ENCODE results near the gene CADPS. TPM values are rescaled to one million over a fixed set of nuclear protein-coding genes. Genes with fewer than 3 reads are reported as not detected.

CADPS gene
- total and polyA plus RNA-seq, 2 of the 4 experiments (the other 2 are of a cell fraction) = not detected

GRCh38 chr3:62624185-62624584 lies 251.0 kb downstream of the CADPS start:
- H3K9me1 ChIP-seq (ENCODE audit: insufficient read depth, low read length) = no peaks in the 10 kb centered on the region
- no peak overlapping the region for H2BK5ac ChIP-seq (ENCODE audit: low read depth, low read length, poor library complexity, severe bottlenecking)
- H3K9ac ChIP-seq (ENCODE audit: low read depth, low read length) = no peak overlapping the region
- no peak overlapping the region for H3K14ac ChIP-seq (replicated peaks; ENCODE audit: low read depth, low read length)
- ChIA-PET CTCF (interaction anchor here (0.7 kb wide), 1 partner anchor 258 kb away, joined by 3 read pairs; no protein-coding TSS in a partner anchor), POLR2A (ENCODE audit: unreplicated experiment) (interaction anchor here (0.8 kb wide), 1 partner anchor 14 kb away, joined by 6 read pairs; no protein-coding TSS in a partner anchor)
- H3K4me2 ChIP-seq (ENCODE audit: low read depth, low read length) = no peak overlapping the region
- no TSS peak for BruUV-seq (replicated peaks)
- no peak for DNase-seq
- peaks cover 15% of the 10 kb centered on the region for H3K27me3 ChIP-seq (ENCODE audit: control insufficient read depth, insufficient read depth, low read length)
- no peak overlapping the region for H2AFZ ChIP-seq (replicated peaks; ENCODE audit: low read length, poor library complexity)
- ATAC-seq (ENCODE audit: low read depth) = no peak
- no peaks in the 10 kb centered on the region for H4K20me1 ChIP-seq (ENCODE audit: insufficient read depth, low read length)
- no peak overlapping the region for H3K4me3 ChIP-seq (ENCODE audit: insufficient read depth, low read depth, low read length)
- no peak overlapping the region for H3K56ac ChIP-seq (ENCODE audit: extremely low read depth, insufficient read depth, low read length)
- H3K4ac ChIP-seq (ENCODE audit: low read depth, low read length) = no peak overlapping the region
- no peak overlapping the region for H2BK120ac ChIP-seq (ENCODE audit: low read depth, low read length)
- no peaks in the 10 kb centered on the region for H3K36me3 ChIP-seq (ENCODE audit: control insufficient read depth, insufficient read depth, low read length)
- H2BK15ac ChIP-seq (ENCODE audit: low read depth, low read length) = no peak overlapping the region
- no peak overlapping the region for H3K18ac ChIP-seq (ENCODE audit: low read depth, low read length)
- no peak overlapping the region for H4K5ac ChIP-seq (ENCODE audit: low read depth, low read length)
- in situ Hi-C loops (cut with MboI; ENCODE audit: low sequenced_read_pairs) (loop anchor here (5.0 to 25.0 kb wide), 4 partner anchors 608 to 1363 kb away; partner anchors contain the start of gene C3orf49), intact Hi-C loops (cut with micrococcal nuclease) (loop anchor here (10.0 kb wide), 1 partner anchor 1371 kb away; no protein-coding TSS in a partner anchor), dilution Hi-C loops (cut with HindIII; ENCODE audit: low sequenced_read_pairs, unreplicated experiment) (no loop called here)
- no peaks in the 10 kb centered on the region for H3K9me3 ChIP-seq (ENCODE audit: control insufficient read depth, insufficient read depth, low read length)
- H4K91ac ChIP-seq (ENCODE audit: insufficient read depth, low read depth, low read length) = no peak overlapping the region
- TF ChIP-seq BHLHE40 (IDR thresholded peaks at IDR 0.05; ENCODE audit: low read depth, low read length) (no peak), RFX5 (IDR thresholded peaks at IDR 0.05; ENCODE audit: low read depth, low read length) (no peak), MXI1 (IDR thresholded peaks at IDR 0.05; ENCODE audit: borderline replicate concordance, low read depth, low read length) (no peak), POLR2A (IDR thresholded peaks at IDR 0.05; ENCODE audit: low read depth, low read length) (no peak), NFE2L2 (IDR thresholded peaks at IDR 0.05; ENCODE audit: low read depth, low read length) (no peak), MAZ (IDR thresholded peaks at IDR 0.05; ENCODE audit: borderline replicate concordance, low read depth, low read length) (no peak), RCOR1 (IDR thresholded peaks at IDR 0.05; ENCODE audit: insufficient replicate concordance, low read length) (no peak), SMC3 (IDR thresholded peaks at IDR 0.05; ENCODE audit: low read depth, low read length) (no peak), USF2 (IDR thresholded peaks at IDR 0.05; ENCODE audit: low read depth, low read length) (no peak), RAD21 (IDR thresholded peaks at IDR 0.05; ENCODE audit: low read length) (no peak), CEBPB (IDR thresholded peaks at IDR 0.05; ENCODE audit: low read depth, low read length) (no peak), FOS (IDR thresholded peaks at IDR 0.05; ENCODE audit: low read depth, low read length) (no peak), CTCF (conservative IDR thresholded peaks at IDR 0.05; ENCODE audit: low read depth, low read length) (no peak), CHD1 (IDR thresholded peaks at IDR 0.05; ENCODE audit: low read depth, low read length) (no peak), MAFK (IDR thresholded peaks at IDR 0.05; ENCODE audit: low read depth, low read length) (no peak), ELK1 (IDR thresholded peaks at IDR 0.05; ENCODE audit: borderline replicate concordance, low read depth, low read length) (no peak)
- no peak overlapping the region for H2AK9ac ChIP-seq (replicated peaks; ENCODE audit: low read depth, low read length, poor library complexity)
- H3K27ac ChIP-seq (ENCODE audit: insufficient read depth, low read length) = no peak overlapping the region
- no peaks in the 10 kb centered on the region for H3K79me1 ChIP-seq (ENCODE audit: low read depth in 1 of 2, low read length in 2 of 2)
- no peak overlapping the region for H2AK5ac ChIP-seq (ENCODE audit: low read depth, low read length)
- H3K23ac ChIP-seq (ENCODE audit: low read depth, low read length) = no peak overlapping the region
- no peak overlapping the region for H4K8ac ChIP-seq (ENCODE audit: low read depth in 2 of 2, low read length in 2 of 2)
- no peak overlapping the region for H2BK20ac ChIP-seq (ENCODE audit: low read depth, low read length)
- no peaks in the 10 kb centered on the region for H3K4me1 ChIP-seq (ENCODE audit: control insufficient read depth, insufficient read depth, low read length)
